ENCODE results near the gene THTPA. TPM values are rescaled to one million over a fixed set of nuclear protein-coding genes. Genes with fewer than 3 reads are reported as not detected.

Gene THTPA
- polyA plus RNA-seq, 3 donors, result 15.3 to 18.2 (median 17.0) TPM

DNA sequence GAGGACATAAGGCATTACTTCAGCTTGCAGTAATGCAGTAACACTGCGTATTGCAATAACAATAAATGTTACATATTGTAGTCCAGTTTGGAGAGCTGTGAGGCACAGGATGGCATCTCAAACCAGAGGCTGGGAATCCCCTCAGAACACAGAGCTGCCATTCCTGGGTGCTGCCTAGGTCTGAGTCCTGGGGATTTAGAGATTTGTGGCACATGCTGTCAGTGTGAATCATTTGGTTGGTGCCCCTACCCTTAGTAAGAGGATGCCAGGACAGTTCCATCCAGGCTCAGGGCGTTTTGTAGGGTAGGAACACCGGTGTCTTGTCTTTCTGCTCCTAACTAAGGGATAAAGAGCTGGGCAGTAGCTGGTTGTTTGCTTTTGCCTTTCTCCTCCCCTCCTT lies 27.1 kb upstream of the THTPA start:
- no peaks in the 10 kb centered on the region for H3K36me3 ChIP-seq (replicated peaks in 1 of 2; ENCODE audit: control insufficient read depth in 1 of 2, insufficient read depth in 2 of 2, low read length in 2 of 2)
- peaks cover 0 to 4% of the 10 kb centered on the region in 2 donors for H3K4me1 ChIP-seq (ENCODE audit: control insufficient read depth in 1 of 2, insufficient read depth in 2 of 2, low read length in 2 of 2)
- H3K4me1 Mint-ChIP-seq, result peaks cover 12% of the 10 kb centered on the region
- H3K79me2 ChIP-seq (ENCODE audit: insufficient read depth, low read length), result no peaks in the 10 kb centered on the region
- H4K20me1 ChIP-seq (ENCODE audit: insufficient read depth, low read length), result no peaks in the 10 kb centered on the region
- H3K27ac ChIP-seq (ENCODE audit: low read depth in 1 of 2, low read length in 2 of 2), result no peak overlapping the region
- no peak for TF ChIP-seq CTCF (IDR thresholded peaks at IDR 0.05)
- no peaks in the 10 kb centered on the region for H3K9me3 ChIP-seq (replicated peaks in 1 of 2; ENCODE audit: control insufficient read depth in 1 of 2, insufficient read depth in 1 of 2, low read length in 2 of 2)
- peaks cover 0 to 9% (median 4%) of the 10 kb centered on the region in 3 donors for H3K27me3 Mint-ChIP-seq (ENCODE audit: low read depth in 3 of 3)
- DNase-seq, result no peak
- no peak overlapping the region for H3K4me3 Mint-ChIP-seq
- H3K4me2 ChIP-seq (replicated peaks; ENCODE audit: extremely low read depth, low read length, poor library complexity, severe bottlenecking), result no peak overlapping the region
- no peaks in the 10 kb centered on the region for H3K36me3 Mint-ChIP-seq
- no peaks in the 10 kb centered on the region for H3K27me3 ChIP-seq (ENCODE audit: control insufficient read depth in 2 of 2, insufficient read depth in 2 of 2, low read length in 2 of 2)
- intact Hi-C loops (cut with micrococcal nuclease), result no loop called here
- no peak overlapping the region for H3K9ac ChIP-seq (ENCODE audit: insufficient read depth, low read length, poor library complexity, severe bottlenecking)
- H2AFZ ChIP-seq (ENCODE audit: insufficient read depth, low read depth, low read length, poor library complexity, severe bottlenecking), result no peak overlapping the region
- no peak overlapping the region for H3K4me3 ChIP-seq (replicated peaks in 1 of 3; ENCODE audit: low read depth in 2 of 3, low read length in 3 of 3)
- peaks cover 0 to 2% (median 0%) of the 10 kb centered on the region in 7 donors for H3K9me3 Mint-ChIP-seq
- H3K27ac Mint-ChIP-seq, result no peak overlapping the region
- no CpG with 5 or more reads among the region's 3 CpGs for WGBS (ENCODE audit: insufficient coverage)

DNA sequence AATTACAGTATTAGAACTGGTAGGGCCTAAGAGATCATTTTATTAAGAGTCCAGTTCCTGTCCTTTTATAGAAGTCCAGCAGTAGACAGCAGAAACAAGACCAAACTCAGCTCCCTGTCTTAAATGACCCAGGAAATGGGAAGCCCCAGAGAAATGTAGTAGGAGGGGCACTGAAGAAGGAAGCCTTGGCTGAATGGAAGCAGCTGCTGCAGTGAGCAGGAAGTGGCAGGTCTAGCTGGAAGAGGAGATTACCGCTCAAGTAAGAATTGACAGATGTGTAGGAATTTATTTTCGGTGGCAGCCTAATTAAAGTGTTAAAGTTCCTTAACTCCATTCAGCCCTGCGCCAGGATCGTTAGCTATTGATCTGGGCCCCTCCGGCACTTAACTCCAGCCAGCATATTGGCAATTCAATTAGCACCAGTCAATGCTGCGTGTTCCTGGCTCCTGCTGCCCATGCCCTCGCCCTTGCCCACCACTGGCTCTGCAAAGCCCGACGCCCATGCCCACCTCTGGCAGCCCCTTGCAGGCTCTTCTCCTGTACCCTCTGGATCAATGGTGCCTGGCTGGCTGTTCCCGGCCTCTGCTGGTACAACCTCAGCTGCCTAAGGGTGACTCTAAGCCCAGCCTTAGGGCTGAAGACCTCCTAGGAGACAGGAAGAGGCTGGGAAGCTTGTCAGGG lies 25.6 kb upstream of the THTPA start:
- Histone ChIP-seq H3K9me3 (replicated peaks in 1 of 2; ENCODE audit: control insufficient read depth in 1 of 2, insufficient read depth in 1 of 2, low read length in 2 of 2) (no peaks in the 10 kb centered on the region), H3K4me1 (ENCODE audit: control insufficient read depth in 1 of 2, insufficient read depth in 2 of 2, low read length in 2 of 2) (peaks cover 0 to 4% of the 10 kb centered on the region in 2 donors), H3K79me2 (ENCODE audit: insufficient read depth, low read length) (no peaks in the 10 kb centered on the region), H3K36me3 (replicated peaks in 1 of 2; ENCODE audit: control insufficient read depth in 1 of 2, insufficient read depth in 2 of 2, low read length in 2 of 2) (no peaks in the 10 kb centered on the region), H3K27me3 (ENCODE audit: control insufficient read depth in 2 of 2, insufficient read depth in 2 of 2, low read length in 2 of 2) (no peaks in the 10 kb centered on the region), H3K27ac (ENCODE audit: low read depth in 1 of 2, low read length in 2 of 2) (no peak overlapping the region), H3K4me2 (replicated peaks; ENCODE audit: extremely low read depth, low read length, poor library complexity, severe bottlenecking) (no peak overlapping the region), H3K4me3 (replicated peaks in 1 of 3; ENCODE audit: low read depth in 2 of 3, low read length in 3 of 3) (no peak overlapping the region), H3K9ac (ENCODE audit: insufficient read depth, low read length, poor library complexity, severe bottlenecking) (no peak overlapping the region), H4K20me1 (ENCODE audit: insufficient read depth, low read length) (no peaks in the 10 kb centered on the region), H2AFZ (ENCODE audit: insufficient read depth, low read depth, low read length, poor library complexity, severe bottlenecking) (no peak overlapping the region)
- DNase-seq, result no peak
- intact Hi-C loops (cut with micrococcal nuclease), result no loop called here
- Mint-ChIP-seq H3K4me1 (peaks cover 12% of the 10 kb centered on the region), H3K36me3 (no peaks in the 10 kb centered on the region), H3K4me3 (no peak overlapping the region), H3K27me3 (ENCODE audit: low read depth in 3 of 3) (peaks cover 0 to 9% (median 4%) of the 10 kb centered on the region in 3 donors), H3K9me3 (peaks cover 0 to 2% (median 0%) of the 10 kb centered on the region in 7 donors), H3K27ac (no peak overlapping the region)
- TF ChIP-seq CTCF (IDR thresholded peaks at IDR 0.05), result no peak
- WGBS (ENCODE audit: insufficient coverage), result 59% methylated on average over 8 of the region's 10 CpGs
